K562 (cell line): ENCODE data around the gene CREG1. TPM values are rescaled to one million over a fixed set of nuclear protein-coding genes. Genes with fewer than 3 reads are reported as not detected.
A peak's percentile ranks its signal among the peaks of the same experiment; 100 is the strongest.

Experiments used
- BRD4 ChIP-seq: fragments of 200-600 bp; sonication (generic); IDR thresholded peaks from 2 replicates; pipeline ENCODE4 v1.6.1; 2017; ENCODE audit warnings: inconsistent platforms
- ETV1 ChIP-seq: fragments of 450-650 bp; conservative IDR thresholded peaks from 2 replicates; pipeline ENCODE4 v1.6.1; 2016; ENCODE audit warnings: missing genetic modification characterization, control low read depth, low read depth, missing compliant biosample characterization
- HDAC3 ChIP-seq: fragments of 450-650 bp; IDR thresholded peaks from 2 replicates; pipeline ENCODE4 v1.6.1; 2018; ENCODE audit warnings: borderline replicate concordance, mild to moderate bottlenecking, moderate library complexity; ENCODE audit not compliant: partially characterized antibody
- ID3 ChIP-seq, 2 experiments: fragments of 250-450 bp in 1 of 2; fragments of 450-650 bp in 1 of 2; sonication (Bioruptor Pico) in 1 of 2; IDR thresholded peaks; 2 replicates each; pipeline versions ENCODE4 v1.6.1 to v1.8.0; 2016 to 2021; ENCODE audit warnings: mild to moderate bottlenecking in 2 of 2, moderate library complexity in 2 of 2, missing compliant biosample characterization in 1 of 2, missing genetic modification characterization in 1 of 2
- MAX ChIP-seq: sonication (generic); formaldehyde crosslinking; IDR thresholded peaks from 2 replicates; pipeline ENCODE4 v1.9.0; 2022; ENCODE audit warnings: mild to moderate bottlenecking, missing genetic modification reagents
- MGA ChIP-seq: fragments of 450-650 bp; IDR thresholded peaks from 2 replicates; pipeline ENCODE4 v1.6.1; 2016; ENCODE audit warnings: mild to moderate bottlenecking, moderate library complexity
- RBM17 ChIP-seq: fragments of 200-400 bp; formaldehyde crosslinking; IDR thresholded peaks from 2 replicates; pipeline ENCODE4 v1.6.1; 2017; ENCODE audit warnings: low read depth, mild to moderate bottlenecking, low read length, borderline replicate concordance
- SAP30 ChIP-seq: fragments of 200-600 bp; sonication (generic); IDR thresholded peaks from 2 replicates; pipeline ENCODE4 v1.6.1; 2012; ENCODE audit warnings: borderline replicate concordance, low read depth, mild to moderate bottlenecking, moderate library complexity, low read length, control low read depth, inconsistent platforms; ENCODE audit not compliant: insufficient read depth, poor library complexity, severe bottlenecking
- SIN3A ChIP-seq, 2 experiments: fragments of 150-350 bp in 1 of 2; IDR thresholded peaks; 2 replicates each; pipeline ENCODE4 v1.6.1; 2011 to 2016; ENCODE audit warnings: borderline replicate concordance in 2 of 2, low read depth in 2 of 2, low read length in 2 of 2, mild to moderate bottlenecking in 2 of 2, moderate library complexity in 2 of 2; ENCODE audit not compliant: control insufficient read depth in 1 of 2
- TARDBP ChIP-seq: fragments of 450-650 bp; IDR thresholded peaks from 2 replicates; pipeline ENCODE4 v1.6.1; 2016
- TBP ChIP-seq: optimal IDR thresholded peaks from 2 replicates; pipeline ENCODE3; 2011; ENCODE audit warnings: low read depth, low read length, improper control_type of control experiment
- ZNF3 ChIP-seq: fragments of 250-450 bp; sonication (Bioruptor Pico); IDR thresholded peaks from 2 replicates; pipeline ENCODE4 v1.5.0; 2021; ENCODE audit warnings: mild to moderate bottlenecking, moderate library complexity
- ZNF780A ChIP-seq: fragments of 250-450 bp; sonication (Bioruptor Pico); IDR thresholded peaks from 2 replicates; pipeline ENCODE4 v1.5.0; 2021; ENCODE audit warnings: mild to moderate bottlenecking
- ZNF830 ChIP-seq: fragments of 250-450 bp; sonication (Bioruptor Pico); IDR thresholded peaks from 2 replicates; pipeline ENCODE4 v1.5.0; 2021; ENCODE audit warnings: mild to moderate bottlenecking
- polyA plus RNA-seq, 8 experiments: library from polyadenylated mRNA; depleted of rRNA in 4 of 8; stranded (reverse) in 5 of 8; unstranded in 3 of 8; fragments of >200 nt; fragmentation: Nextera tagmentation in 2 of 8; fragmentation: Illumina TruSeq in 1 of 8; extraction: Ambion mirVana in 2 of 8; extraction: Trizol in 1 of 8; gene quantifications; 2 replicates each; pipeline versions ENCODE4 v1.2.1 to v1.2.3, GENCODE V29; 2011 to 2014; ENCODE audit warnings: inconsistent platforms in 1 of 8, missing spikeins in 1 of 8
- total RNA-seq, 7 experiments: library from RNA; depleted of rRNA in 6 of 7; stranded (reverse); fragments of >200 nt in 6 of 7; fragmentation: Illumina TruSeq in 2 of 7; extraction: Trizol in 2 of 7; gene quantifications; 2 replicates each; pipeline versions ENCODE4 v1.2.1 to v1.2.3, GENCODE V29; 2011 to 2021; ENCODE audit warnings: low replicate concordance in 1 of 7

The CREG1 gene
- total and polyA plus RNA-seq, 9 of the 15 experiments (the other 6 are each of a cell fraction or from before 2014, with no cell fraction given): 45.7 to 272 (median 161) TPM

GRCh38 chr1:167517535-167518330 lies 35.8 kb downstream of the CREG1 start (continued):
- TF ChIP-seq MGA (peak; percentile 79), SAP30 (no peak), HDAC3 (no peak), BRD4 (no peak), ZNF3 (CRISPR knock-in tag) (no peak), ZNF780A (CRISPR knock-in tag) (no peak), RBM17 (no peak), ZNF830 (CRISPR knock-in tag) (no peak), SIN3A (IDR thresholded peaks at IDR 0.05; ENCODE audit: borderline replicate concordance in 2 of 2, control insufficient read depth in 1 of 2, low read depth in 2 of 2, low read length in 2 of 2) (no peak), ID3 (CRISPR knock-in tag; IDR thresholded peaks at IDR 0.05) (no peak), ID3 (tag; IDR thresholded peaks at IDR 0.05) (0 out of 2 replicates have a peak, but pooled peaks have one; percentile 35), MAX (CRISPR knock-in tag) (peak; percentile 92), TARDBP (no peak), TBP (no peak), ETV1 (tag) (no peak)
